TTC549 (cell line): ENCODE data around the gene FTCD.

ENCODE experiments used
- FAIRE-seq: peaks from 2 replicates; lab custom pipeline; 2012; peaks lifted over from hg19 to GRCh38; lab: Jason Lieb, UNC

Gene FTCD

DNA sequence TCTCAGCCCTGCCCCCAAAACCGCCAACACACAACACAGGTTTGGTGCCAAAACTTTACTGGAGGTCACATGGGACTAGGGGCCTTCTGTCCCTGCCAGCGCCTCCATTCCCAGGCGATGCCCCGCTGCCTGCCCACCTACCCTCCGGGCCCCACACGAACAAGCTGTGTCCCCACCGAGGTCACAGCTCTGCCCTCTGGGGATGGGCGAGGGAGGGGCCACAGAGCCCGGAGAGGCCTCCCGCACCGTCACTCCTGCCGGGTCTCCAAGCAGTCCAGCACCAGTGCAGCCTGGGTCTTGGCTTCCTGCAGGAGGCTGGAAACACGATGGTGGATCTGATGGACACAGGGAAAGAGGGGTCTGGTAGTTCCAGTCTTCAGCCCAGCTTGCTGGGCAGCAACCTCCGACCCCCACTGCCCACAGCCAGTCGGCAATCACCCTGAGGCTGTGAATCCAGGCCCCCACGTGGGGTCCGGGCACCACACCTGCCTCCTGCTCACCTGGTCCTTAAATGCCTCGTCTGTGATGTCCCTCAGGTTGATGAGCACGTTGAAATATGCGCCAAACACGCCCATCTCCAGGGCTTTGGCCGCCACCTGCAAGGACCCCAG lies 18.5 kb downstream of the FTCD start:
- no peak for FAIRE-seq

- no peak for FAIRE-seq
Measured at GRCh38 chr21:46135782-46136395, 19.5 kb downstream of the FTCD start.

GRCh38 chr21:46131838-46132651 lies 23.3 kb downstream of the FTCD start:
- no peak for FAIRE-seq

- FAIRE-seq: no peak
Measured at GRCh38 chr21:46131588-46131837, 23.9 kb downstream of the FTCD start.

- no peak for FAIRE-seq
Measured at GRCh38 chr21:46130831-46131587, 24.4 kb downstream of the FTCD start.

GRCh38 chr21:46129846-46130651 lies 25.3 kb downstream of the FTCD start:
- FAIRE-seq: no peak

- FAIRE-seq: no peak
Measured at GRCh38 chr21:46128933-46129571, 26.3 kb downstream of the FTCD start.

DNA sequence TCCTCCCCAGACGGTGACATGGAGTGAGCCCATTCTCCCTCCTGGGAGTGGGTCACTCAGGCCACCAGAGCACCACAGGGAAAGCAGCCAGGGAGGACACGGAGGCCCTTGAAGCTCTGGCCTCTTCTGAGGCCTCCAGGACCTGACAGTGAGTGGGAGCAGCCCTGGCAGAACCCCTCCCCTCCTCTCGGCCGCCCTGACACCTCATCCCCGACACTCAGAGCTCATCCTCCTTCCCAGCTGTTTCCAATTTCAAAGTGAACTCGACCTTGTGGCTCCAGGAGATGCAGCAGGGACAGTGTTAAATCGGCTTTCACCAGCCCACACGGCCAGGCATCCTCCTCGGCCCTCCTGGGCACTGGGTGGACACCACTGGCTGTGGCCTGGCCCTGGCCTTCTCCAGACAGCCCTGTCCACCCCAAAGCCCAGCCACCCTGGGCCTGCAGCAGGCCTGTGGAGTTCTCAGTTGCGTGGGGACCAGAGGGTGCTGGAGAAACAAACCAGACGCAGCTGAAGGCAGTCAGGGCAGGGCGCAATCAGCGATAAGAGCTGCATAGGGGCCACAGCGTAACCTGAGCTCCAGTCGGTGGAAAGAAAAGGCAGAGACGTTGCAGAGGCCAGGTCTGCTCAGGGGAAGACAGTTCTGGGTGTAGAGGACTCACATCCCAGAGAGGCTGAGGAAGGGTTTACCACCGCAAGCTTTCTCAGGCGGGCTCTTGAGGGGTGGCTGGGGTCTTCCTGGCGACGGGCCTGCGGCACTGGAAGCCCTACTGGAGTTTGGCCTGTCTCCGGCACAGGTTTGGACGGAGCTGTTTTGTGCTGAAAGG lies 27.1 kb downstream of the FTCD start:
- FAIRE-seq: no peak

DNA sequence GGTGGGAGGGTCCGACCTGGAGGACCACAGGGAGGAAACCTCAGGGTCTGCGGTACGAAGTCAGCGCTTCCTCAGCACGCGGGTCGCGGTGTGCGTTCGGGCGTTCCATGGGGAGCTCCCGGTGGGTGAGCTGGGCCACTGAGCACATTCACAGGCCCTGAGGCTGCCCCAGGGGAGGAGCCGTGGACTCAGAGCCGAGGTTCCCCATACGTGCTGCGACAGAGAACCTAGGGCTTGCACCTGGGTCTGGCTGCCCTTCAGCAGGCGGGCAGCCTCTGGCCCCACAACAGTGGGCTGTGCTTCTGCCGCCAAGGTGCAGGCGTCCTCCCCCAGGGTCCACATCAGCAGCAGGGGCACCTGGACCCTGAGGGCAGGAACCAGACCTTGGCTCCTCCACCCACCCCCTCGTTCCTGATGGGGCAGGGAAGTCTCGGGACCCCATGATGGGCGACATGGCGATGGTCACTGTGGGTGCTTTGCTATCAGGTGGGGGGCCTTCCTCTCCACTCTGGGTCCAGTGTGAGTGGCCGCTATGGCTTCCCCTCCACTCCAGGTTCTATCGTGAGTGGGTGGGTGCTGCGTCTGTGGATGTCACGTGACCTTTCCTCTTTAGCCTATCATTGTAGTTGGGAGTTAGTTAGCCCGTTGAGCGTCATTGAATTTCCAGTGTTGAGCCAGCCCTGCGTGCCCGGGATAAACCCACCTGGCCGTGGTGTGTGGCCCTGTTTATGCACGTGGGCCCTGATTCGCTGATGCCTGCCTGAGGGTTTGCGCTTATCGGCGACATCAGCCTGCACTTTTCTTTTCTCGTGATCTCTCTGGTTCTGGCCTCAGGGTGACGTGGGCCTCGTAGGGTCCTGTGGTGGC lies 27.9 kb downstream of the FTCD start:
- FAIRE-seq: no peak

DNA sequence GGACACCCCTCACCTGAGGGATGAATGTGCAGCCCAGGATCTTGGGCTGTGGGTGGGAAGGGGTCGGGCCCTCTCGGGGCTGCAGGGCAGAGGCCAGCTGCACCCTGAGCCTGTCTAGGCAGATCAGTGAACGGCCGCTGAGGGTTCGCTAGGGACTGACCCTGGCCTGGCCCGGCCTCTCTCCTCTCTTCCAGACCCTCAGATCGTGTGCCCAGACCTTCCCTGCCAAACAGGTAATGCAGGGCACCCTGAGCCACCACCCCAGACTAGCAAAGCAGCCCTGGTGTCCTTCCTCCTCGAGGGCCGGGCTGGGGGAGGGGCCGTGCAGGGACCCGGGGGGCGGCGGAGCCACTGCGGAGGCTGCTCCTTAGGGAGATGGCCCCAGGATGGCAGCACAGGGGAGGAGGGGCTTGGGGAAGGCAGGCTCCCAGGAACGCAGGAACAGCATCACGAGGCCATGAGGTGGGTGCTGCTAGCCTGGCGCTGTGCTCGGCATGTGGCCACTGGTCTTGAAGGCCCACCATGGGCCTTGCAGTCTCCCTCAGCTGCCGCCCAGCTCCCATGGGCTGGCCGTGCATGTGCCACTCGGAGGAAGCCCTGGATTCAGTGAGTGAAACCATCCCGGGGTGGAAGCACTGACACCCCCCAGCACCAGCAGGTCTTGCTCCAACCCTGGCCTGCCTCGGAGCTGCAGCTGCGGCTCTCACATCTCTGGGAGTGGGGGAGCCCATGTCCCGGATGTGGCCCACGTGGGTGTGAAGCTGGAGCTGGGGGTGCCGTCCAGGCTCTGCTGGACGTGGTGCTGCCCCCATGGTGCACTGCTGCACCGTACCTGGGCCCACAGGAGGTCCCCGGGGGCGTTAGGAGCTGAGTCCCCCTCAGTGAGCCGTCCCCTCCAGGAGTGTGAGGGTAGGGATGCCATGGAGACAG lies 28.8 kb downstream of the FTCD start:
- no peak for FAIRE-seq

DNA sequence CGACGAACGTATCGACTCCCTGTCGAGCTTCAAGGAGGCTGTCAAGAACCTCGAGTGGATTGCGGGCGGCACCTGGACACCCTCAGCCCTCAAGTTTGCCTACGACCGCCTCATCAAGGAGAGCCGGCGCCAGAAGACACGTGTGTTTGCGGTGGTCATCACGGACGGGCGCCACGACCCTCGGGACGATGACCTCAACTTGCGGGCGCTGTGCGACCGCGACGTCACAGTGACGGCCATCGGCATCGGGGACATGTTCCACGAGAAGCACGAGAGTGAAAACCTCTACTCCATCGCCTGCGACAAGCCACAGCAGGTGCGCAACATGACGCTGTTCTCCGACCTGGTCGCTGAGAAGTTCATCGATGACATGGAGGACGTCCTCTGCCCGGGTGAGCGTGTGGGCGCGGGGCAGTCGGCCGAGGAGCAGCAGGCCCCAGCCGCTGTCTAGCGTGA lies 29.5 kb downstream of the FTCD start:
- no peak for FAIRE-seq

GRCh38 chr21:46124926-46125845 lies 30.2 kb downstream of the FTCD start:
- FAIRE-seq: no peak

DNA sequence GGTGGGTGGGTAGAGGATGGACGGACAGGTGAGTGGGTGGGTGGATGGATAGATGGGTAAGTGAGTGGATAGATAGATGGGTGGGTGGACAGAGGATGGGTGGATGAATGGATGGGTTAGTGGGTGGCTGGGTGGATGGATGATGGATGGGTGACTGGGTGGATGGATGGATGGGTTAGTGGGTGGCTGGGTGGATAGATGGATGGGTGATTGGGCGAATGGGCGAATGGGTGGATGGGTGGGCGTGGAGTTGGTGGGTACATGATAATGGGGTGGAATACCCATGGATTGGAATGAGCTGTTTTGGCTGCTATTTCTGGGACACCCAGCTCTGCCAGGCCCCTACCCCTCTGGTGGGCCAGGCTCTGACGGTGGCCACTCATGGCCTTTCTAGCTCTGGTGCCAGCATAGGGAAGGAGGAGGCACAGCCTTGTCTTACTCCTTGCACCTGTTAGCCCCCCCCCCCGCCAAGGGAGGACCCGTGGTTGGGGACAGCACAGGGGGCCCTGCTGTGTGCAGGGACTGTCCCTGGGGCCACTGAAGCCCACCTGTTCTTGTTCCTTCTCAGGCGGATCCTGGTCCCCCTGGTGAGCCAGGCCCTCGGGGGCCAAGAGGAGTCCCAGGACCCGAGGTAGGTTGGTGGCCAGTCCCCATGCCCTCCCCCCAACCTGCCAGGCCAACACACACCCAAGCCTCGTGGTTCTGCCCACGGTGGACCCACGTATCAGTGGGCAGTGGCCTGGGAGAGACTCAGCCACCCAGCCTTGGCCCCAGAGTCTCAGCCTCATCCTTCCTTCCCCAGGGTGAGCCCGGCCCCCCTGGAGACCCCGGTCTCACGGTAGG lies 31.1 kb downstream of the FTCD start:
- no peak for FAIRE-seq

- no peak for FAIRE-seq
Measured at GRCh38 chr21:46122758-46123683, 32.4 kb downstream of the FTCD start.

DNA sequence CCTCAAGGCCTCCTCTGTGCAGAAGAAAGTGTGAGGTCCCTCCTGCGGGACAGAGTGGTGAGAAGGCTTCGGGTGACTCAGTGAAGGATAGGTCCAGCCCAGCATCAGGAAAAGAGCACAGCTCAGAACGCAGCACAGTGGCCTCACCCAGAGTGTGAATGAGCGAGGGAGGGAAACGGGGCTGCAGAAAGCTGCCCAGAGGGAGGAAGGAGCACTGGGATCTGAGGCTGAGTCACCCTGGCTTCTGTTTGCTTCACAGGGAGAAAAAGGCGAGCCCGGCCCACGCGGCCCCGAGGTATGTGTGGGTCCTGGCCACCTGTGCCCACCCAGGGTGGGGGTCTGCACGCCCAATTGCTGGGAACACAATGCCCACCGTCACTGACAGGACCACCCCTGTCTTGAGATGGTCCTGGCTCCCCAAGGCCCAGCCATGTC lies 33.1 kb downstream of the FTCD start:
- no peak for FAIRE-seq
